ENCODE measurements around the gene ETV6.
A peak's percentile ranks its signal among the peaks of the same experiment; 100 is the strongest.

The ETV6 gene

DNA sequence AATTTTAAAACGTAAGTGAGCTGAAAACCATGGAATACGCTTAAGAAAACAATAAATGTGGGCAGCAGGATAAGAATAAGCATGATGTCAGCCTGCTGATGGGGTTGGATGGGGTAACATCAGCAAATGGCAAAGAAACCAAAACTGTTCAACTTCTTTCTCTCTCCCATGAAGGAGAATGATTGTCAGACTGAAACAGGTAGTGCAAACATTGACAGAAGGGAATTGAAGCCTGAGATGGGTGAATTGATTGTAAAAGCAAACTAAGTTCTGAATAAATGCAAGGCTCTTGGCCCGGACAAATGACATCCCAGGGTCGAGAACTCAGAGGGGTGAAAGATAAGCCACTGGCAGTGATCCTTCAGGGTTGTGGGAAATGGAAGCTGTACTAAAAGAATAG lies 182.6 kb downstream of the ETV6 start:
- DNase-seq (ENCODE audit: low spot score in 2 of 2) (no peak), ATAC-seq (ENCODE audit: low read depth) (no peak)
- Mint-ChIP-seq H3K27ac (peak overlapping the region; percentile 22), H3K9me3 (no peaks in the 10 kb centered on the region), H3K4me1 (peaks cover 36% of the 10 kb centered on the region), H3K27me3 (no peaks in the 10 kb centered on the region), H3K36me3 (peaks cover 7% of the 10 kb centered on the region), H3K4me3 (no peak overlapping the region)

DNA sequence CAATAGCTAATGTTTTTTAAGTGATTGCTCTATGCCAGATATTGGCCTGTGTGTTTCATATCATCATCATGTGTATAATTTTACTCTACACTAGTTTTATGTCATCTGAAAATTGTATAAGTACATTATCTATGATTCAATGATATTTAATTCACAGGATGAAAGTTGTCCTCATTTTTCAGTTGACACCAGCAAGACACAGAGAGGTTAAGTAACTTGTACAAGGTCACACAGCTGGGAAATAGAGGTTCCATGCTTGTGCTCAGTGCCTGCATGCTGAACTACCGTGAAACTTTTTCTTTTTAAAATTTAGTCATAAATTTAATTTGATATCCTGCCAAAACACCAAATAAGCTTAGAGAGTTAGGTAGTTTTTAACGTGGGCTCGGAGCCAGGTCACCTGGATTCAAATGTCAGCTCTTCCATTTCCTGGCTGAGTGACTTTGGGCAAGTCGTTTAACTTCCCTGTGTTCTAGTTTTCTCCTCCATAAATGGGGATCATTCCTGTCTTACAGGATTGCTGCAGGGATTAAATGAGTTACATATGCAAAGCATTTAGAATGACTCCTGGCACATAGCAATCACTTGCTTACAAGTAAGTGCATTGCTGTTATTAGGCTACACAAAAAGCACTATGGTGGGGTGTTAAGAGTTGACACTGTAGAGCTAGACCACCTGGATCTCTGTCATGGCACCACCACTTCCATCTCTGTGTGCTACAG lies 183.9 kb downstream of the ETV6 start:
- H3K36me3 Mint-ChIP-seq, result peaks cover 6% of the 10 kb centered on the region
- H3K4me1 Mint-ChIP-seq, result peaks cover 39% of the 10 kb centered on the region
- peak overlapping the region; percentile 93 for H3K27ac Mint-ChIP-seq
- DNase-seq (ENCODE audit: low spot score in 2 of 2) (no peak), ATAC-seq (ENCODE audit: low read depth) (no peak)
- no peaks in the 10 kb centered on the region for H3K9me3 Mint-ChIP-seq
- H3K4me3 Mint-ChIP-seq, result no peak overlapping the region
- H3K27me3 Mint-ChIP-seq, result no peaks in the 10 kb centered on the region

DNA sequence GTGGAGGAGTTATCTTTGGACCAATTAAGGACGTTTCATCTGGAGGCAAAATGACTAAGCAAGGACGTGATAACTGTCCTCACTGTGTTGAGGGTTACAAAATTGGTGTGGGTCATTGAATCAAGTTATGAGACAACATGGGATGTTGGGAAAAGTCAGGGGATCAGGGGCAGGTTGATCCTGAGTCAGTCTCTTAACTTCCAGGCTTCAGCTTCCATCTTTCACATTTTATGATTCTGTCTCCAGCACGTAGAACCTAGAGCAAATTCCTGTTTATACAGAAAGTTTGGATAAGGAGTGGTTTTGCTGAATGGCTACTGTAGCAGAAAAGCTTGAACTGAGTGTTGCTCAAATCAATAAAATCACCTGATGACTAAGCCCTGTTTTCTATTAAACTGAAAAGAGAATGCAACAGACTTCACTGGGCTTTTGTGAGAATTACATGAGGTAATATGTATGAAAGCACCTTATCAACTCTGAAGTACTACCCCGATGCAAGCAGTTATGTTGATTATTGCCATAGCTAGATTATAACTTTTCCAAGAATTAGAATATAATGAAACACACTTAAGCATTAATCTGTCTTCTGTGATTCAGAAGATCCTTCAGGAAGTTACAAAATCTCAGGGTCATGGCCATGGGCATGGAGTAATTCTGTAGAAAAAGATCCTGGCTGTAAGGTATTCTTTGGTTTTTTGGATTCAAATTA lies 184.8 kb downstream of the ETV6 start:
- DNase-seq (ENCODE audit: low spot score in 2 of 2) (no peak), ATAC-seq (ENCODE audit: low read depth) (no peak)
- Mint-ChIP-seq H3K4me3 (no peak overlapping the region), H3K36me3 (peaks cover 9% of the 10 kb centered on the region), H3K9me3 (no peaks in the 10 kb centered on the region), H3K4me1 (peaks cover 43% of the 10 kb centered on the region), H3K27ac (peak overlapping the region; percentile 93), H3K27me3 (no peaks in the 10 kb centered on the region)

DNA sequence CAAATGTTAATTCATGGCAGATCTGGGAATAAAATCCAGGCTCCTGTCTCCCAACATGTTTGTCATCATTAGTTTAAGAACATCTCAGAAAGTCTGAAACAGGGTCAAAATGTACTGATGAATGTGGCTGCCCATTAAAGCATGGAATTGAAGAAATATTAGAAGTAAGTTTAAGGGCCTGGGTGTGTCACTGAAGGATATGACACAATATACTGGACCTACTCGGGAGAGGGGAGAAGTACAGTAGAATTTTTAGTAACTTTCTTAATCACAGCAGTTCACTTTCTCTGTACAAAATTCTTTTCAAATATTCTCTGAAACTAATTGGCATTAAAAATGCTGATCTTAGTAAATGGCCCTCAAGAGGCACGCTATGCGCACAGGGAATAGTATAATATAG lies 185.5 kb downstream of the ETV6 start:
- Mint-ChIP-seq H3K9me3 (no peaks in the 10 kb centered on the region), H3K36me3 (peaks cover 10% of the 10 kb centered on the region), H3K27ac (peak overlapping the region; percentile 93), H3K4me1 (peaks cover 48% of the 10 kb centered on the region), H3K27me3 (no peaks in the 10 kb centered on the region), H3K4me3 (no peak overlapping the region)
- no peak for DNase-seq (ENCODE audit: low spot score in 2 of 2)
- ATAC-seq (ENCODE audit: low read depth), result no peak

DNA sequence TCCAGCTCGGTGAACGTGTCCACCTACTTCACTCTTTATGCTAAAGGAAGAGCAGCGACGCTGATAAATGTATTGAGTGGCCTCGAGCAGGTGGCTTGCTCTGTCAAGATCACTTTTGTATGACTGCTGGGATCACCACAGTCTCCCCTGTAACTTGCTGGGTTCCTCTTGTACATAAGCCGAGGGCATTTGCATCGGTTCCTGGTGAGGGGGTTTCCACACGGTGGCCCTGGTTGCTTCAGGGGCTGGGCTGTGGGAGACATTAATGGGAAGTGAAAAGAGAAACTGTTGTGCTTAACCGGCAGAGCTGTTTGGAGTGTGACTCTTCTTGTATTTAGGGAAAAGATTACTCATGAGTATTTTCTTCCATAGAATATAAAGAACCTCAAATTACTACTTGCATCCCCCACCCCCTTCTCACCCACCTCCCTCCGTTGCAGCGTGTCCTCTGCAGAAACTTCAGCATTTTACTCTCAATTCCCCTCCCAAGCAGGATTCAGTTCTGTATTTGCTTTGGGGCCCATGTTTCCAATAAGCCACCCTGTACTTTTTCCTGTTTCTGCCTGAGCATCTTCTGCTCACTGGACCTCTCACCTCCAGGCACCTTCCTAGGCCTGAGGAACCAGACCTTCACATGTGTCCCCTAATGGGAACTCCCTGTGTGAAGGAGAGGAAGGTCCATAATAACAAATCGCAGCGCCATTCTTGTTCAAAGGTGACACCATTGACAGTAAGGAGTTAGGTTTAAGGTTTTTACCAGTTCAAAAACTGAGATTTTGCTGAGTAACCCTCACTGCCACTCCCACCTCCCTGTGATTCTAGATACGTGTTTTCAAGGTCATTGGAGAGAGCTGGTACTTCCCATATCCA lies 187.0 kb downstream of the ETV6 start:
- Mint-ChIP-seq H3K27ac (peak overlapping the region; percentile 93), H3K27me3 (no peaks in the 10 kb centered on the region), H3K4me1 (peaks cover 57% of the 10 kb centered on the region), H3K9me3 (no peaks in the 10 kb centered on the region), H3K36me3 (peaks cover 20% of the 10 kb centered on the region), H3K4me3 (peak overlapping the region; percentile 58)
- DNase-seq (ENCODE audit: low spot score in 2 of 2), result peak; percentile 65 to 83
- peak; percentile 98 for ATAC-seq (ENCODE audit: low read depth)

DNA sequence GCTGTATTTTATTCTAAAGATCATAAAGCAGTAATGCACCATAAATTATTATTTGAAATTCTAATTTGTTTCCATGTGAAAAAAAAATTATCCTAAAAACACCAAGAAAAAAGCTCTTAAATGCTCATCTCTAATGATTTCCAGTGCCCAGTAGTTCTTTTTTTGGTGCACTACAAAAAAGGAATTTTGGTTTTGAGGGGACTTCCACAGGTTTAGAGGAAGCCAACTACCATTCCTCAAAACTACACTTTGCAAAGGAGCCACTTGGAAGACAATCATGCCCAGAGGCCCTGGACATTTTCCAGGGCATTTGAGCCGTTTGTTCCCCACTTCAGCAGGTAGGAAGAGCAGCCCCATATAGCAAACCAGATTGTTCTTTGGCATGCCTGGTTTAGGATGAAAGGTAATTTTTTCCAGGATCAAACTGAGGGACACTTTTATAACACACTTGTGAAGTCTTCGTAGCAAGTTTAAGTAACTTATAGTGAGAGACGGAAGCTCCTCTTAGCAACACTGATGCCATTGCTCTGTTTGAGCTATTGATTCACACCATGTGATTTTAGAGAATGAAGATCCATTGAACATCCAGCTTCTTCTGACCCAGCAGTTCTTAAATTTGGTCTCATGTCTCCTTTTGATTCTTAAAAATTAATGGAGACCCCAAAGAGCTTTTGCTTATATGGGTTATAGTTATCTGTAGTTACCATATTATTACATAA lies 187.9 kb downstream of the ETV6 start:
- H3K36me3 Mint-ChIP-seq, result peaks cover 19% of the 10 kb centered on the region
- H3K27me3 Mint-ChIP-seq, result no peaks in the 10 kb centered on the region
- ATAC-seq (ENCODE audit: low read depth), result no peak
- no peak for DNase-seq (ENCODE audit: low spot score in 2 of 2)
- H3K27ac Mint-ChIP-seq, result peak overlapping the region; percentile 93
- peaks cover 53% of the 10 kb centered on the region for H3K4me1 Mint-ChIP-seq
- H3K9me3 Mint-ChIP-seq, result no peaks in the 10 kb centered on the region
- H3K4me3 Mint-ChIP-seq, result no peak overlapping the region

DNA sequence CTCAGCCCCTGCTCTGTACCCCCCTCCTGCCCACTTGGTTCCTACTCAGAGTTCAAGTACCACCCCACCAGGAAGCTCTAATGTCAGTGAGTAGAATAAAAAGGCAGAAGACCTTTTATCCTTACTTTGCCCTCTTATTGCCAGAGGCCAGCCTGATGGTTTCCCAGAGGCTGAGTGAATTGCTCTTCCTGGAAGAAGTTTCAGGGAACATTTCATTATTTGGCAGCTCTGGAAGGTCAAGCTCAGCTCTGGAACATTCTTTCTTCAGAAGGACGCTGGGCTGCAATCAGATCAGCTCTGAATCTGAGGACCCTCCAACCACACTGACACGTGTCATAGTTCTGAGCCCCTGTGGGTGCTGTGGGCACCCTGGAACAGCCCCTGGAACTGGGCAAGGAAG lies 188.9 kb downstream of the ETV6 start:
- H3K27ac Mint-ChIP-seq, result peak overlapping the region; percentile 81
- no peak overlapping the region for H3K4me3 Mint-ChIP-seq
- peaks cover 27% of the 10 kb centered on the region for H3K36me3 Mint-ChIP-seq
- H3K27me3 Mint-ChIP-seq, result no peaks in the 10 kb centered on the region
- H3K4me1 Mint-ChIP-seq, result peaks cover 50% of the 10 kb centered on the region
- no peak for ATAC-seq (ENCODE audit: low read depth)
- no peak for DNase-seq (ENCODE audit: low spot score in 2 of 2)
- H3K9me3 Mint-ChIP-seq, result no peaks in the 10 kb centered on the region

DNA sequence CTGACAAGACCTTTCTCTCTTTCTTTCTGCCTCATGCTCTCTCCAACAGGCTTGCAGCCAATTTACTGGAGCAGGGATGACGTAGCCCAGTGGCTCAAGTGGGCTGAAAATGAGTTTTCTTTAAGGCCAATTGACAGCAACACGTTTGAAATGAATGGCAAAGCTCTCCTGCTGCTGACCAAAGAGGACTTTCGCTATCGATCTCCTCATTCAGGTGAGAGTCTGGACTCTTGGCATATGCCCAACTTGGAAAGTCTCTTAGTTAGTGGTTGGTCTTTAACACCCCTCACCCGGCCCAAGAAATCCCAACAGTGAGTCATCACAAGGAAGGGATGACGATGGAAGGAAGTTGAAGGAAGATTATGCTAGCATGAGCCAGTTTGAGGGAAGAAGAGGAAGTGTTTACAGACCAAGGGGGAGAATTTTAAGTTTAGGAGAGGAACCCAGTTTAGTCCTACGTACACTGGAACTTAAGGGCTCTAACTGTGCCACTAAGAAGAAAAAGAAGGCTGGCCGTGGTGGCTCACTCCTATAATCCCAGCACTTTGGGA lies 189.7 kb downstream of the ETV6 start:
- Mint-ChIP-seq H3K27ac (peak overlapping the region; percentile 81), H3K36me3 (peaks cover 29% of the 10 kb centered on the region), H3K27me3 (no peaks in the 10 kb centered on the region), H3K4me1 (peaks cover 46% of the 10 kb centered on the region), H3K4me3 (no peak overlapping the region), H3K9me3 (no peaks in the 10 kb centered on the region)
- ATAC-seq (ENCODE audit: low read depth), result no peak
- no peak for DNase-seq (ENCODE audit: low spot score in 2 of 2)

DNA sequence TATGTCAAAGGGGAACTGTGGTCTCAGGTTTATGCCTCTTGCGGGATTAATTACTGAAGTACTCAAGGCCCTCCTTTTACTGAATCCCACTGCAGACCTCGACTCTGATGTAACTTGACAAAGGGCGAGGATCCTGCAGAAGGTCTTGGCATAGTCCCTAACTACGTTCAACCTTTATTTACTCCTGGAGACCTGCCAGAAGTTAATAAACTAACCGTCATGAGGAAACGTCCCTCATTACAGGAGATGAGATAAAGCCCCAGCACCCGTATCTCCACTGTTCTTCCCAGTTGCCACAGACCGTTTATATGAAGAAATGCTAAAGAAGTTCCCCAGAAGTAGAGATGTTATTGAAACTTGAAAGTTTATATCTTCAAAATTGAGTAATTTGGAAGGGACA lies 190.9 kb downstream of the ETV6 start:
- H3K36me3 Mint-ChIP-seq, result peaks cover 31% of the 10 kb centered on the region
- no peak for DNase-seq (ENCODE audit: low spot score in 2 of 2)

DNA sequence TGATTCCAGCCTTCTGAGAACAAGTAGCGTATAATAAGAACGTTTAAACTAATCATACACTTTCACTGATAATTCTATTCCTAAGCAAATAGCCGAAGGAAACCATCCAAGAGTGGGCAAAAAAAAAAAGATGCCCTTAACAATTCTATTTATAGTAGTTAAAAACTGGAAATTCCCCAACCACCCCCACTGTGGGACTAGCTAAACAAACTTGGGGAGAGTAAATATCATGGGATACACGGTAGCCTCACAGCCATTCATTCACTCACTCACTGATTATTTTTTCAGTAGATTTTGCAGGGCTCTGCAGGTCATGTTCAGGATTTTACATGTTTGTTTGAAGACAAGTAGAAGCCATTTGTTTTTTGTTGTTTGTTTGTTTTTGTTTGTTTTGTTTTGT lies 197.0 kb downstream of the ETV6 start:
- no peaks in the 10 kb centered on the region for H3K27me3 Mint-ChIP-seq
- ATAC-seq (ENCODE audit: low read depth), result no peak
- H3K36me3 Mint-ChIP-seq, result peaks cover 34% of the 10 kb centered on the region
- no peaks in the 10 kb centered on the region for H3K9me3 Mint-ChIP-seq
- H3K27ac Mint-ChIP-seq, result no peak overlapping the region
- no peak overlapping the region for H3K4me3 Mint-ChIP-seq
- no peak for DNase-seq (ENCODE audit: low spot score in 2 of 2)
- H3K4me1 Mint-ChIP-seq, result peaks cover 9% of the 10 kb centered on the region

More for the DNA sequence above, 190.9 kb downstream of the ETV6 start:
- no peaks in the 10 kb centered on the region for H3K9me3 Mint-ChIP-seq
- ATAC-seq (ENCODE audit: low read depth), result no peak
- H3K27ac Mint-ChIP-seq, result peak overlapping the region; percentile 81
- H3K27me3 Mint-ChIP-seq, result no peaks in the 10 kb centered on the region
- H3K4me3 Mint-ChIP-seq, result no peak overlapping the region
- peaks cover 39% of the 10 kb centered on the region for H3K4me1 Mint-ChIP-seq

DNA sequence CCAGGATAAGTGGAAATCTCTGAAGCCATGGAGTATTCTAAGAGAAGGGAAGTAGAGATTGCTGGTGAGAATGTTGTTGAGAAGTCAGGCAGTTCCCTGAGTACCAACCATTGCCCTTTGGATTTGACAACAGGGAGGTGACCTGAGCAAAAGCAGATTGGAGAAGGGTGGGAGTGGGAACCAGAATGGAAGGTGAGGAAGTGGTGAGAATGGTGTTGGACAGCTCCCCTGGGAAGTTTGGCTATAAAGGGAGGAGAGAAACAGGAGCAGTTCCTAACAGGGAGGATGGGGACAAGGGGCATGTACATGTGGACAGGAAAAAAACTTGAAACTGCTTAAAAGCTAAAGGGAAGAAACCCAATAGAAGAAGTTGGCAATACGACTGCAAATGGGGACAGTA lies 198.1 kb downstream of the ETV6 start:
- Mint-ChIP-seq H3K4me1 (peaks cover 8% of the 10 kb centered on the region), H3K4me3 (no peak overlapping the region), H3K27me3 (no peaks in the 10 kb centered on the region), H3K36me3 (peaks cover 27% of the 10 kb centered on the region), H3K9me3 (no peaks in the 10 kb centered on the region), H3K27ac (peak overlapping the region; percentile 18)
- ATAC-seq (ENCODE audit: low read depth) (no peak), DNase-seq (ENCODE audit: low spot score in 2 of 2) (no peak)

DNA sequence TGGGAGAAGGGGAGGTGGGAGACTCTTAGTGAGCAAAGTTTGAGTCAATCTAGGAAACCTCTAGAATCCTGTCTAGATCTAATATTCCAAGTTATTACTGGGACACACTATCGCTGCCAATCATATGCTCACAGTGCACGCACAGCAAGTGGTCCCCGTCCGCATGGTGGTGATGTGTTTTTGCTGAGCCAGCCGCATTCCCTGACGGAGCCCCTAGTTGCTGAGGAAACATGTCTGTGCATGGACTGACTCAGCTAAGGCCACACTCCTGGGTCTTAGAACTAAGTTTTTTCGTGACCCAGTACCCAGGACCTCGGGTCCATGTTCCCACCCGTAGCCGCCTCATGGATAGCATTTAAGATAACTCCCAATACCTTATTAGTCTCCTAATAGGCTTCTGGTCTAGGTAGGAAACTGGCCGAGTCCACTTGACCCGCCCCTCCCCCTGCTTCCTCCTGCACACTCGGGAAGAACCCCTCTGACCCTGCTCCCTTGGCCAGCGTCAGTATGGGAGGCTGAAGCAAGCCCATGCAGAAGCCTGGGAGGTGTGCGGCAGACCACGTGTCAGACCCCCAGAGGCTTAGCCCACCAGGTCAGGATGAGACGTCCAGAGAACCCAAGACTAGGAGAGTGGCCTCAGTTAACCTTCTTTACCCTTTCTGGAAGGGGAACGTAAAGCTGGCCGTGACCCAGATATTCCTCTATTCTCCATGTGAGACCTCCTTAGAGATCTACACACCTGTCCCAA lies 200.5 kb downstream of the ETV6 start:
- Mint-ChIP-seq H3K9me3 (no peaks in the 10 kb centered on the region), H3K27me3 (no peaks in the 10 kb centered on the region), H3K27ac (no peak overlapping the region), H3K4me3 (no peak overlapping the region), H3K36me3 (peaks cover 30% of the 10 kb centered on the region), H3K4me1 (peaks cover 5% of the 10 kb centered on the region)
- ATAC-seq (ENCODE audit: low read depth), result no peak
- DNase-seq (ENCODE audit: low spot score in 2 of 2), result no peak

DNA sequence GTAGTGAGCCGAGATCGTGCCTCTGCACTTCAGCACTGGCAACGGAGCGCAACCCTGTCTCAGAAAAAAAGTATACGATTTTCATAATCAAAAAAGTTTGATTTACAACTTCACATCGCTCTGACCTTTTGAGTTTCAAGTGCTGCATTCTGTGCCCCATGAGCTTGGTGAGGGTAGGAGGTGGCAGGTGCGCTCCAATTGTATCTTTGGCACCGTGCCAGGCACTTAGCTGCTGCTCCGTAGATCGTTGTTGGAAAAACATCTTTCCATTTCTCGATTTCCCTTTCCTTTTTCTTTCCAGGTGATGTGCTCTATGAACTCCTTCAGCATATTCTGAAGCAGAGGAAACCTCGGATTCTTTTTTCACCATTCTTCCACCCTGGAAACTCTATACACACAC lies 203.7 kb downstream of the ETV6 start:
- ATAC-seq (ENCODE audit: low read depth) (no peak), DNase-seq (ENCODE audit: low spot score in 2 of 2) (no peak)
- H3K27ac Mint-ChIP-seq, result no peak overlapping the region
- peaks cover 43% of the 10 kb centered on the region for H3K36me3 Mint-ChIP-seq
- no peak overlapping the region for H3K4me3 Mint-ChIP-seq
- no peaks in the 10 kb centered on the region for H3K27me3 Mint-ChIP-seq
- H3K4me1 Mint-ChIP-seq, result peaks cover 9% of the 10 kb centered on the region
- H3K9me3 Mint-ChIP-seq, result no peaks in the 10 kb centered on the region
